HG03558 (cell line): Measurements from ENCODE around the gene DES.

Experiments used
- ATAC-seq: cut with Tn5 transposase; IDR thresholded peaks from one replicate; pipeline ENCODE4 v1.9.1; 2021; ENCODE audit warnings: moderate number of reproducible peaks; ENCODE audit not compliant: unreplicated experiment; ENCODE audit errors: extremely low read depth

DES gene

GRCh38 chr2:219437141-219437540, 19.0 kb downstream of the DES start:
- no peak for ATAC-seq

GRCh38 chr2:219437690-219438206, 19.6 kb downstream of the DES start:
- ATAC-seq = no peak

- no peak for ATAC-seq
Observed at GRCh38 chr2:219438453-219438852, 20.3 kb downstream of the DES start.

- no peak for ATAC-seq
Observed at GRCh38 chr2:219439506-219439905, 21.3 kb downstream of the DES start.

- no peak for ATAC-seq
Observed at GRCh38 chr2:219440388-219441256, 22.4 kb downstream of the DES start.

GRCh38 chr2:219441451-219442255, 23.5 kb downstream of the DES start:
- no peak for ATAC-seq

GRCh38 chr2:219442256-219443015, 24.3 kb downstream of the DES start:
- no peak for ATAC-seq

GRCh38 chr2:219443016-219443696, 25.0 kb downstream of the DES start:
- no peak for ATAC-seq

GRCh38 chr2:219443697-219444023, 25.5 kb downstream of the DES start:
- ATAC-seq = no peak

GRCh38 chr2:219444566-219445091, 26.5 kb downstream of the DES start:
- ATAC-seq = no peak

- ATAC-seq = no peak
Observed at GRCh38 chr2:219445220-219445640, 27.1 kb downstream of the DES start.

GRCh38 chr2:219446101-219446504, 27.9 kb downstream of the DES start:
- no peak for ATAC-seq

GRCh38 chr2:219446689-219447088, 28.5 kb downstream of the DES start:
- ATAC-seq = no peak

- no peak for ATAC-seq
Observed at GRCh38 chr2:219447242-219448098, 29.3 kb downstream of the DES start.

GRCh38 chr2:219448099-219448775, 30.1 kb downstream of the DES start:
- ATAC-seq = no peak

- no peak for ATAC-seq
Observed at GRCh38 chr2:219448776-219449341, 30.7 kb downstream of the DES start.

GRCh38 chr2:219449609-219450008, 31.4 kb downstream of the DES start:
- ATAC-seq = no peak
